SKM-1 treated with dmso at 0.1 percent for 144 hours (cell line): ENCODE data around the gene PLCL1.
"Not testable (repeated sequence)": the region's sequence is repeated elsewhere in the genome, so short reads cannot be mapped to it uniquely, and the experiment has no call there.

Experiments used
- DNase-seq: peaks from one replicate; lab custom pipeline; 2025; ENCODE audit not compliant: unreplicated experiment; lab: John Stamatoyannopoulos, UW

PLCL1 gene

GRCh38 chr2:197809064-197809463 is 4.7 kb downstream of the PLCL1 start:
- no peak for DNase-seq

GRCh38 chr2:197810016-197810415 is 5.6 kb downstream of the PLCL1 start:
- no peak for DNase-seq

GRCh38 chr2:197810491-197810890 is 6.1 kb downstream of the PLCL1 start:
- DNase-seq = no peak

GRCh38 chr2:197813093-197813787 is 8.8 kb downstream of the PLCL1 start:
- DNase-seq = peak; percentile 25

GRCh38 chr2:197814526-197814925 is 10.1 kb downstream of the PLCL1 start:
- DNase-seq = no peak

GRCh38 chr2:197821550-197822289 is 17.3 kb downstream of the PLCL1 start:
- DNase-seq = no peak

- DNase-seq = no peak
Observed at GRCh38 chr2:197822333-197822732, 17.9 kb downstream of the PLCL1 start.

- DNase-seq = no peak
Observed at GRCh38 chr2:197827618-197828017, 23.2 kb downstream of the PLCL1 start.

GRCh38 chr2:197828464-197829135 is 24.2 kb downstream of the PLCL1 start:
- DNase-seq = no peak

GRCh38 chr2:197834771-197835170 is 30.4 kb downstream of the PLCL1 start:
- not testable (repeated sequence) for DNase-seq

GRCh38 chr2:197835293-197835692 is 30.9 kb downstream of the PLCL1 start:
- DNase-seq = no peak

- DNase-seq = no peak
Observed at GRCh38 chr2:197838036-197838435, 33.6 kb downstream of the PLCL1 start.

GRCh38 chr2:197838579-197838978 is 34.2 kb downstream of the PLCL1 start:
- no peak for DNase-seq

- DNase-seq = no peak
Observed at GRCh38 chr2:197839327-197839726, 34.9 kb downstream of the PLCL1 start.

GRCh38 chr2:197839856-197840255 is 35.5 kb downstream of the PLCL1 start:
- DNase-seq = no peak

- no peak for DNase-seq
Observed at GRCh38 chr2:197846128-197846527, 41.7 kb downstream of the PLCL1 start.

GRCh38 chr2:197846777-197847176 is 42.4 kb downstream of the PLCL1 start:
- no peak for DNase-seq

GRCh38 chr2:197847651-197848401 is 43.4 kb downstream of the PLCL1 start:
- DNase-seq = no peak

GRCh38 chr2:197848602-197849001 is 44.2 kb downstream of the PLCL1 start:
- DNase-seq = no peak

- no peak for DNase-seq
Observed at GRCh38 chr2:197850882-197851450, 46.6 kb downstream of the PLCL1 start.

GRCh38 chr2:197851451-197851850 is 47.1 kb downstream of the PLCL1 start:
- DNase-seq = peak; percentile 7
